H1 (cell line): Measurements from ENCODE around the gene EGFL6. TPM values are rescaled to one million over a fixed set of nuclear protein-coding genes. Genes with fewer than 3 reads are reported as not detected.

Source experiments
- CTCF ChIA-PET: fragments of 300-600 bp; sonication (Branson Sonifier 250); formaldehyde crosslinking; loops from one replicate; lab custom pipeline; 2021; ENCODE audit not compliant: partially characterized antibody; lab: Charles Lee
- POLR2A ChIA-PET: fragments of 300-600 bp; sonication (Branson Sonifier 250); formaldehyde crosslinking; loops from one replicate; lab custom pipeline; 2021; ENCODE audit warnings: inconsistent platforms; ENCODE audit not compliant: partially characterized antibody; lab: Charles Lee
- DNase-seq, 2 experiments: peaks; one replicate each; pipeline versions ENCODE4 v3.0.0 to v3.0.0-alpha.2; 2010 to 2022; ENCODE audit warnings: low spot score in 2 of 2, low read depth in 1 of 2, mixed read lengths in 1 of 2
- FAIRE-seq: peaks from 2 replicates; lab custom pipeline; 2011; peaks lifted over from hg19 to GRCh38; lab: Jason Lieb, UNC
- H2AFZ ChIP-seq: 2 replicates; pipeline ENCODE4 v1.8.1; 2012; ENCODE audit warnings: low read length, inconsistent platforms
- H2AK5ac ChIP-seq: 2 replicates; pipeline ENCODE4 v1.6.1; 2013; ENCODE audit warnings: low read depth, low read length
- H2BK120ac ChIP-seq: replicated peaks from 2 replicates; pipeline ENCODE3; 2013; ENCODE audit warnings: low read depth, low read length, inconsistent platforms
- H2BK12ac ChIP-seq: 2 replicates; pipeline ENCODE4 v1.6.1; 2013; ENCODE audit warnings: low read depth, low read length
- H2BK15ac ChIP-seq: 2 replicates; pipeline ENCODE4 v1.6.1; 2013; ENCODE audit warnings: low read length
- H2BK20ac ChIP-seq: 2 replicates; pipeline ENCODE4 v1.6.1; 2013; ENCODE audit warnings: low read length
- H2BK5ac ChIP-seq: 2 replicates; pipeline ENCODE4 v1.6.1; 2013; ENCODE audit warnings: low read depth, low read length
- H3K14ac ChIP-seq: 2 replicates; pipeline ENCODE4 v1.6.1; 2013; ENCODE audit warnings: inconsistent platforms; ENCODE audit not compliant: insufficient read length
- H3K18ac ChIP-seq: 2 replicates; pipeline ENCODE4 v1.6.1; 2013; ENCODE audit warnings: low read length; ENCODE audit errors: extremely low read depth
- H3K23ac ChIP-seq: 2 replicates; pipeline ENCODE4 v1.6.1; 2013; ENCODE audit warnings: inconsistent platforms; ENCODE audit not compliant: insufficient read length
- H3K23me2 ChIP-seq: 2 replicates; pipeline ENCODE4 v1.6.1; 2013; ENCODE audit warnings: low read depth, low read length
- H3K27ac ChIP-seq: 2 replicates; pipeline ENCODE4 v1.6.1; 2011; ENCODE audit warnings: low read depth, low read length, inconsistent platforms
- H3K27me3 ChIP-seq, 4 experiments: replicated peaks in 1 of 4; 1 replicate in 1 of 4; 2 replicates in 3 of 4; pipeline versions ENCODE4 v1.6.1 to v1.8.1; 2011 to 2013; ENCODE audit warnings: low read length in 3 of 4, mild to moderate bottlenecking in 3 of 4, inconsistent platforms in 2 of 4, mixed read lengths in 2 of 4, moderate library complexity in 1 of 4; ENCODE audit not compliant: control insufficient read depth in 3 of 4, insufficient read depth in 3 of 4; ENCODE audit errors: extremely low read depth in 1 of 4
- H3K36me3 ChIP-seq, 4 experiments: 2 replicates each; pipeline versions ENCODE4 v1.6.1 to v1.8.1; 2011 to 2013; ENCODE audit warnings: mild to moderate bottlenecking in 4 of 4, low read length in 3 of 4, moderate library complexity in 2 of 4, control low read depth in 1 of 4, inconsistent platforms in 1 of 4; ENCODE audit not compliant: insufficient read depth in 4 of 4, control insufficient read depth in 2 of 4
- H3K4ac ChIP-seq: replicated peaks from 2 replicates; pipeline ENCODE3; 2013; ENCODE audit warnings: low read length, low read depth, mixed read lengths, inconsistent platforms; ENCODE audit not compliant: insufficient read length
- H3K4me1 ChIP-seq, 4 experiments: replicated peaks in 1 of 4; 1 replicate in 1 of 4; 2 replicates in 3 of 4; pipeline versions ENCODE4 v1.6.1 to v1.8.1; 2011 to 2013; ENCODE audit warnings: low read length in 3 of 4, inconsistent platforms in 2 of 4, mixed read lengths in 1 of 4; ENCODE audit not compliant: insufficient read depth in 4 of 4, control insufficient read depth in 3 of 4
- H3K4me2 ChIP-seq, 2 experiments: 2 replicates each; pipeline versions ENCODE4 v1.6.1 to v1.8.1; 2011 to 2013; ENCODE audit warnings: low read depth in 2 of 2, low read length in 2 of 2, control low read depth in 1 of 2, inconsistent platforms in 1 of 2, mild to moderate bottlenecking in 1 of 2; ENCODE audit not compliant: insufficient read depth in 1 of 2
- H3K4me3 ChIP-seq, 4 experiments: fragments of 200-600, 300-600 bp in 1 of 4; sonication (generic), shearing (Covaris generic), sonication (Bioruptor Twin) in 1 of 4; 2 replicates each; pipeline versions ENCODE4 v1.5.1 to v1.8.1; 2011 to 2016; ENCODE audit warnings: low read length in 4 of 4, low read depth in 3 of 4, control low read depth in 2 of 4, inconsistent platforms in 2 of 4, mild to moderate bottlenecking in 2 of 4, mixed read lengths in 1 of 4, moderate library complexity in 1 of 4; ENCODE audit not compliant: insufficient read depth in 2 of 4; ENCODE audit errors: extremely low read depth in 1 of 4
- H3K56ac ChIP-seq: replicated peaks from 2 replicates; pipeline ENCODE3; 2013; ENCODE audit warnings: low read depth, mild to moderate bottlenecking, mixed read lengths, low read length, inconsistent platforms; ENCODE audit not compliant: insufficient read length
- H3K79me1 ChIP-seq: 2 replicates; pipeline ENCODE4 v1.6.1; 2013; ENCODE audit warnings: low read depth, low read length, control low read depth
- H3K79me2 ChIP-seq, 2 experiments: 2 replicates each; pipeline versions ENCODE4 v1.6.1 to v1.8.1; 2012 to 2013; ENCODE audit warnings: low read length in 2 of 2, mild to moderate bottlenecking in 2 of 2, inconsistent platforms in 1 of 2; ENCODE audit not compliant: insufficient read depth in 2 of 2, control insufficient read depth in 1 of 2
- H3K9ac ChIP-seq, 4 experiments: replicated peaks in 1 of 4; 1 replicate in 1 of 4; 2 replicates in 3 of 4; pipeline versions ENCODE4 v1.6.1 to v1.8.1; 2011 to 2013; ENCODE audit warnings: low read depth in 3 of 4, low read length in 3 of 4, control low read depth in 2 of 4, mild to moderate bottlenecking in 2 of 4, moderate library complexity in 2 of 4, inconsistent platforms in 1 of 4; ENCODE audit errors: extremely low read depth in 1 of 4
- H3K9me3 ChIP-seq, 2 experiments: 2 replicates each; pipeline versions ENCODE4 v1.6.1 to v1.8.1; 2012 to 2013; ENCODE audit warnings: mild to moderate bottlenecking in 2 of 2, moderate library complexity in 2 of 2, control low read depth in 1 of 2, inconsistent platforms in 1 of 2, low read depth in 1 of 2, low read length in 1 of 2, mixed read lengths in 1 of 2; ENCODE audit not compliant: insufficient read depth in 2 of 2
- H4K20me1 ChIP-seq, 2 experiments: replicated peaks in 1 of 2; 2 replicates each; pipeline versions ENCODE3 to v1.8.1; 2011 to 2013; ENCODE audit warnings: inconsistent platforms in 2 of 2, low read length in 2 of 2, mild to moderate bottlenecking in 1 of 2; ENCODE audit not compliant: insufficient read depth in 2 of 2, control insufficient read depth in 1 of 2
- H4K5ac ChIP-seq: 2 replicates; pipeline ENCODE4 v1.6.1; 2013; ENCODE audit warnings: low read length, low read depth, mixed read lengths, inconsistent platforms; ENCODE audit not compliant: insufficient read length
- H4K8ac ChIP-seq: 2 replicates; pipeline ENCODE4 v1.8.0; 2013; ENCODE audit warnings: mild to moderate bottlenecking, moderate library complexity, low read length, inconsistent platforms; ENCODE audit not compliant: insufficient read depth; ENCODE audit errors: extremely low read depth
- H4K91ac ChIP-seq: replicated peaks from 2 replicates; pipeline ENCODE3; 2013; ENCODE audit warnings: low read length, mixed read lengths, inconsistent platforms; ENCODE audit not compliant: insufficient read length
- BACH1 ChIP-seq: IDR thresholded peaks from 2 replicates; pipeline ENCODE4 v1.6.1; 2012; ENCODE audit warnings: low read length, improper control_type of control experiment
- CREB1 ChIP-seq: IDR thresholded peaks from 2 replicates; pipeline ENCODE4 v1.6.1; 2012; ENCODE audit warnings: inconsistent platforms
- CTCF ChIP-seq, 3 experiments: IDR thresholded peaks; 1 replicate in 2 of 3; 2 replicates in 1 of 3; pipeline versions ENCODE4 v1.5.1 to v1.6.1; 2011; ENCODE audit warnings: low read length in 3 of 3, mild to moderate bottlenecking in 3 of 3, inconsistent platforms in 2 of 3, low read depth in 1 of 3, moderate library complexity in 1 of 3; ENCODE audit not compliant: insufficient read depth in 1 of 3; ENCODE audit errors: control extremely low read depth in 1 of 3
- EP300 ChIP-seq, 2 experiments: IDR thresholded peaks; 1 replicate in 1 of 2; 2 replicates in 1 of 2; pipeline ENCODE4 v1.6.1; 2011 to 2012; ENCODE audit warnings: low read depth in 2 of 2, low read length in 2 of 2, mild to moderate bottlenecking in 2 of 2, borderline replicate concordance in 1 of 2, inconsistent platforms in 1 of 2, moderate library complexity in 1 of 2
- JUND ChIP-seq: IDR thresholded peaks from 2 replicates; pipeline ENCODE4 v1.6.1; 2011; ENCODE audit warnings: mild to moderate bottlenecking, improper control_type of control experiment, low read length
- NRF1 ChIP-seq: IDR thresholded peaks from 2 replicates; pipeline ENCODE4 v1.6.1; 2011; ENCODE audit warnings: mild to moderate bottlenecking, low read depth, low read length, improper control_type of control experiment
- POLR2A ChIP-seq, 2 experiments: IDR thresholded peaks; 1 replicate in 1 of 2; 2 replicates in 1 of 2; pipeline ENCODE4 v1.6.1; 2011; ENCODE audit warnings: low read depth in 2 of 2, low read length in 2 of 2, mild to moderate bottlenecking in 2 of 2; ENCODE audit errors: control extremely low read depth in 1 of 2
- SP4 ChIP-seq: IDR thresholded peaks from 2 replicates; pipeline ENCODE4 v1.6.1; 2012; ENCODE audit warnings: low read length, inconsistent platforms
- SUZ12 ChIP-seq: fragments of 200-600 bp; sonication (generic); IDR thresholded peaks from 2 replicates; pipeline ENCODE4 v1.6.1; 2012; ENCODE audit warnings: mild to moderate bottlenecking, inconsistent platforms, low read length, moderate library complexity, mixed read lengths
- TAF1 ChIP-seq: IDR thresholded peaks from 2 replicates; pipeline ENCODE4 v1.6.1; 2011; ENCODE audit warnings: mild to moderate bottlenecking, low read depth, low read length
- TAF7 ChIP-seq: optimal IDR thresholded peaks from 2 replicates; pipeline ENCODE3; 2011; ENCODE audit warnings: low read depth, mild to moderate bottlenecking, inconsistent platforms, low read length, moderate library complexity, borderline replicate concordance
- TEAD4 ChIP-seq: IDR thresholded peaks from 2 replicates; pipeline ENCODE4 v1.6.1; 2012; ENCODE audit warnings: low read depth, low read length, inconsistent platforms, mixed read lengths
- ZNF274 ChIP-seq: IDR thresholded peaks from 2 replicates; pipeline ENCODE4 v1.7.0; 2012; ENCODE audit warnings: low read length, borderline replicate concordance; ENCODE audit errors: extremely low read depth
- WGBS, 2 experiments: shearing (Covaris generic) in 1 of 2; methylation state at CpG; one replicate each; pipeline versions ENCODE4 v1.1.6 to v1.1.7; 2013 to 2015; ENCODE audit warnings: low lambda C conversion rate in 2 of 2, mixed read lengths in 2 of 2, inconsistent platforms in 1 of 2, low coverage in 1 of 2, missing lambda C conversion rate in 1 of 2; ENCODE audit not compliant: insufficient replicate concordance in 2 of 2, insufficient coverage in 1 of 2, insufficient read length in 1 of 2; ENCODE audit errors: extremely low coverage in 1 of 2, missing lambda C conversion rate in 1 of 2; 5-methylcytosine and 5-hydroxymethylcytosine counted together
- polyA plus RNA-seq, 7 experiments: library from polyadenylated mRNA; depleted of rRNA in 3 of 7; stranded (reverse) in 5 of 7; unstranded in 2 of 7; fragments of >200 nt in 5 of 7; fragments of 200-250 nt in 2 of 7; gene quantifications; 1 replicate in 5 of 7; 2 replicates in 1 of 7; 4 replicates in 1 of 7; pipeline versions ENCODE4 v1.2.1 to v1.2.3, GENCODE V29; 2011 to 2013; ENCODE audit warnings: missing spikeins in 2 of 7, mixed read lengths in 2 of 7
- total RNA-seq: library from RNA; stranded (reverse); fragmentation: NEBNext Ultra II Directional; extraction: Animal tissue kit (Norgen Biotek cat#: 25700); gene quantifications from 2 replicates; pipeline ENCODE4 v1.2.1, GENCODE V29; 2021

The EGFL6 gene
- total and polyA plus RNA-seq, 2 of the 8 experiments (the other 6 are each of a cell fraction or from before 2014, with no cell fraction given) = 0.93 to 1.1 TPM

- no peak overlapping the region for H3K4me3 ChIP-seq
- CTCF ChIA-PET = interaction anchor here (0.9 to 1.8 kb wide), 2 partner anchors 54 to 100 kb away, joined by 3 to 4 read pairs; no protein-coding TSS in a partner anchor
- no peak overlapping the region for H3K9ac ChIP-seq
- no peak overlapping the region for H3K56ac ChIP-seq
- WGBS, 2 experiments = 100% methylated on average over 1 of the region's 2 CpGs; no CpG with 5 or more reads in 1 of the 2 experiments
- H3K4ac ChIP-seq = no peak overlapping the region
- H2BK5ac ChIP-seq = no peak overlapping the region
- H3K18ac ChIP-seq = no peak overlapping the region
- no peak overlapping the region for H4K91ac ChIP-seq
- no peaks in the 10 kb centered on the region for H3K36me3 ChIP-seq
- H3K9me3 ChIP-seq = no peaks in the 10 kb centered on the region
- no peaks in the 10 kb centered on the region for H3K79me1 ChIP-seq
- H2BK12ac ChIP-seq = no peak overlapping the region
- H3K23me2 ChIP-seq = no peaks in the 10 kb centered on the region
- no peak overlapping the region for H2AK5ac ChIP-seq
- no peak overlapping the region for H2BK20ac ChIP-seq
- H4K5ac ChIP-seq = no peak overlapping the region
- H3K27ac ChIP-seq = no peak overlapping the region
- DNase-seq (no peak), FAIRE-seq (no peak)
- no peaks in the 10 kb centered on the region for H3K4me1 ChIP-seq
- H2AFZ ChIP-seq = no peak overlapping the region
- H2BK120ac ChIP-seq = no peak overlapping the region
- no peaks in the 10 kb centered on the region for H3K79me2 ChIP-seq
- H2BK15ac ChIP-seq = no peak overlapping the region
- no peak overlapping the region for H3K4me2 ChIP-seq
- H3K14ac ChIP-seq = no peak overlapping the region
- no peak overlapping the region for H4K8ac ChIP-seq
- no peaks in the 10 kb centered on the region for H4K20me1 ChIP-seq
- no peak overlapping the region for H3K23ac ChIP-seq
- no peaks in the 10 kb centered on the region for H3K27me3 ChIP-seq
- POLR2A ChIA-PET = no interaction called here
- TF ChIP-seq ZNF274 (no peak), CREB1 (no peak), TAF1 (no peak), JUND (no peak), NRF1 (no peak), SUZ12 (no peak), SP4 (no peak), POLR2A (IDR thresholded peaks at IDR 0.05; ENCODE audit: control extremely low read depth in 1 of 2, low read depth in 2 of 2, low read length in 2 of 2) (no peak), TAF7 (no peak), TEAD4 (no peak), EP300 (IDR thresholded peaks at IDR 0.05; ENCODE audit: borderline replicate concordance in 1 of 2, low read depth in 2 of 2, low read length in 2 of 2) (no peak), BACH1 (no peak), CTCF (IDR thresholded peaks at IDR 0.05; ENCODE audit: control extremely low read depth in 1 of 3, insufficient read depth in 1 of 3, low read depth in 1 of 3, low read length in 3 of 3) (no peak)
These were observed 23.7 kb upstream of the EGFL6 start for GRCh38 chrX:13545726-13546125.
